Right lobe of liver (tissue), 6 donors: Measurements from ENCODE around the gene CHRND. TPM values are rescaled to one million over a fixed set of nuclear protein-coding genes. Genes with fewer than 3 reads are reported as not detected.

Experiments
- ATAC-seq, 4 donors: fragments of 200-7000 bp; cut with Tn5 transposase; one replicate each; pipeline ENCODE4 v1.9.1; 2020; ENCODE audit warnings: mild to moderate bottlenecking in 4 of 4, moderate library complexity in 4 of 4
- DNase-seq, 3 donors: peaks; one replicate each; pipeline ENCODE4 v3.0.0-alpha.2; 2020
- H3K27ac ChIP-seq, 3 donors: fragments of 200-600 bp; one replicate each; pipeline ENCODE4 v1.8.0; 2022
- H3K27me3 ChIP-seq, 2 donors: fragments of 200-600 bp; one replicate each; pipeline ENCODE4 v1.8.0; 2022
- H3K36me3 ChIP-seq, 4 donors: fragments of 200-600 bp; sonication (generic) in 1 of 4; one replicate each; pipeline versions ENCODE4 v1.5.1 to v1.8.0; 2017 to 2022; ENCODE audit warnings: control low read depth in 1 of 4
- H3K4me1 ChIP-seq, 4 donors: fragments of 200-600 bp; sonication (generic) in 1 of 4; one replicate each; pipeline versions ENCODE4 v1.5.1 to v1.8.0; 2017 to 2022; ENCODE audit warnings: control low read depth in 1 of 4
- H3K4me3 ChIP-seq, 3 donors: fragments of 200-600 bp; one replicate each; pipeline ENCODE4 v1.8.0; 2022
- H3K9me3 ChIP-seq, 4 donors: fragments of 200-600 bp; sonication (generic) in 1 of 4; one replicate each; pipeline versions ENCODE4 v1.5.1 to v1.8.0; 2017 to 2022; ENCODE audit warnings: control low read depth in 1 of 4
- POLR2A ChIP-seq: fragments of 450-650 bp; IDR thresholded peaks from one replicate; pipeline ENCODE4 v1.6.1; 2017; ENCODE audit warnings: antibody characterized with exemption, mild to moderate bottlenecking
- WGBS: methylation state at CpG from one replicate; pipeline ENCODE4 v1.1.6; 2018; ENCODE audit warnings: low coverage, low lambda C conversion rate; ENCODE audit not compliant: insufficient coverage; ENCODE audit errors: missing lambda C conversion rate; 5-methylcytosine and 5-hydroxymethylcytosine counted together
- intact Hi-C, 2 donors: fragments of 100-400 bp; cut with DNase I; formaldehyde crosslinking; loops; one replicate each; pipeline versions ENCODE4 v1.11.2 to v1.14.1; 2022
- total RNA-seq, 6 experiments: library from RNA; depleted of rRNA in 2 of 6; stranded (reverse); fragments of >200 nt in 2 of 6; fragmentation: NEBNext Ultra II Directional in 3 of 6; extraction: Animal tissue kit (Norgen Biotek cat#: 25700) in 3 of 6; gene quantifications; one replicate each; pipeline versions ENCODE4 v1.1.0 to v1.2.4, GENCODE V29; 2016 to 2023
- TF ChIP-seq, protein P1 (sequence below), 4 donors: fragments of 200-600 bp in 3 of 4; fragments of 450-650 bp in 1 of 4; IDR thresholded peaks; one replicate each; pipeline versions ENCODE4 v1.5.1 to v1.8.0; 2016 to 2022; ENCODE audit warnings: antibody characterized with exemption in 4 of 4, mild to moderate bottlenecking in 2 of 4
- donor health status: DM: no; HTN: yes; CAD: no.
- donor health status: DM: no; HTN: no; CAD: no.
- donor health status: DM: no; HTN: no; CAD: no.
- donor health status: DM: no; HTN: yes; CAD: no.
- donor health status: DM: no; HTN: yes; CAD: no.

The CHRND gene
- total RNA-seq, 6 experiments from 2014 or later: not detected

DNA sequence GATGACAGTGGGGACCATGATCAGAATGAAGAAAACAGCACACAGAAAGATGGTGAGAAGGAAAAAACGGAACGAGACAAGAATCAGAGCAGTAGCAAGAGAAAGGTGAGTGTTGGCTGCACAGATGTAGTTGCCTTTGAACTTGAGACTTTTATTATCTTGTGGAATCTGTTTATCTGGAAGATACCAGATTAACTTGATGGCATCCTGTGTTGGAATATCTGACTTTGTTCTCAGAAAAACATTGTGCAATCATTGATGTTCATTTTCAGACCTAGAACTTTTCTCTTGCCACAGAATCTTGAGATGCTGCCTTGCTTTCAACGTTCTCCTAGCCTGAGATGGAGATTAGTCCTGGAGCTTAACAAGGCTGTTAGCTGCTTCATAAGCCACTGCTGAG lies 30.5 kb downstream of the CHRND start:
- H3K4me3 ChIP-seq: no peak overlapping the region
- H3K9me3 ChIP-seq: no peaks in the 10 kb centered on the region
- H3K36me3 ChIP-seq: peaks cover 4 to 40% (median 17%) of the 10 kb centered on the region in 4 donors
- H3K27me3 ChIP-seq: no peaks in the 10 kb centered on the region
- DNase-seq (no peak), ATAC-seq (peak in 1 of 4 donors; percentile 70)
- peak overlapping the region in 1 of 3 donors; percentile 42 for H3K27ac ChIP-seq
- peaks cover 0 to 32% (median 0%) of the 10 kb centered on the region in 4 donors for H3K4me1 ChIP-seq
- intact Hi-C loops: no loop called here
- no peak for TF ChIP-seq POLR2A
- TF ChIP-seq, protein P1, sequence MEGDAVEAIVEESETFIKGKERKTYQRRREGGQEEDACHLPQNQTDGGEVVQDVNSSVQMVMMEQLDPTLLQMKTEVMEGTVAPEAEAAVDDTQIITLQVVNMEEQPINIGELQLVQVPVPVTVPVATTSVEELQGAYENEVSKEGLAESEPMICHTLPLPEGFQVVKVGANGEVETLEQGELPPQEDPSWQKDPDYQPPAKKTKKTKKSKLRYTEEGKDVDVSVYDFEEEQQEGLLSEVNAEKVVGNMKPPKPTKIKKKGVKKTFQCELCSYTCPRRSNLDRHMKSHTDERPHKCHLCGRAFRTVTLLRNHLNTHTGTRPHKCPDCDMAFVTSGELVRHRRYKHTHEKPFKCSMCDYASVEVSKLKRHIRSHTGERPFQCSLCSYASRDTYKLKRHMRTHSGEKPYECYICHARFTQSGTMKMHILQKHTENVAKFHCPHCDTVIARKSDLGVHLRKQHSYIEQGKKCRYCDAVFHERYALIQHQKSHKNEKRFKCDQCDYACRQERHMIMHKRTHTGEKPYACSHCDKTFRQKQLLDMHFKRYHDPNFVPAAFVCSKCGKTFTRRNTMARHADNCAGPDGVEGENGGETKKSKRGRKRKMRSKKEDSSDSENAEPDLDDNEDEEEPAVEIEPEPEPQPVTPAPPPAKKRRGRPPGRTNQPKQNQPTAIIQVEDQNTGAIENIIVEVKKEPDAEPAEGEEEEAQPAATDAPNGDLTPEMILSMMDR (IDR thresholded peaks at IDR 0.05): no peak
- 69% methylated on average over 3 of the region's 3 CpGs for WGBS

DNA sequence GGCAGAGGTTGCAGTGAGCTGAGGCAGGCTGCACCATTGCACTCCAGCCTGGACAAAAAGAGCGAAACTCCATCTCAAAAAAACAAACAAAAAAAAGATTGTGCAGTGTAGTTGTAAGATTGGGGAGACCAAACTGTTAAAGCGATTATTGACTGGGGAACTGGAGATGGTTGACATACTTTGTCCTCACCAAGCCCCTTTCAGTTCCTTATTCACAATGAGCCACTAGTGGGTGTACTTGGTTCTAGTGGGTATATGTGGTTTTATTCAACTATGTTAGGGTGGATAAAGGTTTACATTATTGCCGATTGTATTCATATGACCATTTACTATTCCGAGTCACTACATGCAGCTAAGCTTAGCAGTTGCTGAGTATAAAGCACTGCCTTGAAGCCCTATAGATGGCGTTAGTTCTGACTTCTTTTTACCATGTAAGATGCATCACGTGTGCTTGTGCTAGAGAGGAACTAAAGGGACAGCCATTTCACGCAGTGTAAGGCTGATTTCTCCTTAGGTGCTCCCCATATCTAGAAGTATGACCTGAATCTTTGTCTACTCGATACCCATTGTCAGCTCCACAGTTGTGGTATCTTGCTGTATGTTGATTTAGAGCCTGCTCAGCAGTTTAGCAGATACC lies 36.7 kb downstream of the CHRND start:
- H3K9me3 ChIP-seq: no peaks in the 10 kb centered on the region
- no peaks in the 10 kb centered on the region for H3K4me1 ChIP-seq
- intact Hi-C loops: no loop called here
- no peak overlapping the region for H3K4me3 ChIP-seq
- 75% methylated on average over 4 of the region's 8 CpGs for WGBS
- ATAC-seq (peak in 1 of 4 donors; percentile 23), DNase-seq (no peak)
- no peak for TF ChIP-seq POLR2A
- TF ChIP-seq, protein P1 (IDR thresholded peaks at IDR 0.05): no peak
- no peaks in the 10 kb centered on the region for H3K27me3 ChIP-seq
- H3K36me3 ChIP-seq: peaks cover 5 to 87% (median 38%) of the 10 kb centered on the region in 4 donors
- no peak overlapping the region for H3K27ac ChIP-seq

DNA sequence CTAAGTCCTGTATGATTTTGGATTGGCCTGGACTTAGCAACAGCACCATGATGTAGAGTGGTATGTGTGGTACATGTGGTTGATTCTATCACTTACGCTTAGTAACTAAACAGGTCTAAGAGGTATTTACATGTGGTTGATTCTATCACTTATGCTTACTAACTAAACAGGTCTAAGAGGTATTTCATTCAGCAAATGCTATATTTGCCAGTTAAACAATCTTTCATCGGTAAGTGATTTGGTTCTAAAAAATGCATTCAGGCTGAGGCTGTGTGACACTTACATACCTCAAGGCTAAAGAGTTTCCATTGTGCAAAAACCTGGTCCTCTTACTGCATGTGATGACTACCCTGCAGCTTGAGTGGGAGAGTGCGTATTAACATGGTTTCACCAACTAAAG lies 37.6 kb downstream of the CHRND start:
- H3K36me3 ChIP-seq: peaks cover 0 to 87% (median 40%) of the 10 kb centered on the region in 4 donors
- WGBS: 33% methylated on average over 3 of the region's 3 CpGs

DNA sequence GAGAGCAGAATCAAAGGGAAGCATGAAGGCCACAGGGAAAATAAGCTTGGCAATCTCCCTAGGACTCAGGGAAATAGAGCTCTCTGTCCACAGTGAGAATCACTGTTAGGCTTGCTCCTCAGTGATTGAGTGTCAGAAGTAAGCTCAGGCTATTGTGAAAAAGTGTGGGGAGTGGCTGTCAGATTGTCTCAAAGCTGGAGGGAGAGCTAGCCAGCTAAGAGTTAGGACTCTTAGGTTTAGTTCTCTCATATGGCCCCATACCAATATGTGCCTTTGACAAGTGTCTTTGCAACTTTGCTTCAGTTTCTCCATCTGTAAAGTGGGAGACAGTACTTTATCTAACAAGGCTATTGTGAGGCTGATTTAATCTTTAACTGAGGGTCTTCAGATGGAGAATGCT lies 41.8 kb downstream of the CHRND start:
- DNase-seq: no peak
- H3K4me1 ChIP-seq: peaks cover 0 to 24% (median 8%) of the 10 kb centered on the region in 4 donors

More for the DNA sequence above, 37.6 kb downstream of the CHRND start:
- TF ChIP-seq, protein P1 (IDR thresholded peaks at IDR 0.05): no peak
- no peak for TF ChIP-seq POLR2A
- no peaks in the 10 kb centered on the region for H3K4me1 ChIP-seq
- DNase-seq (no peak), ATAC-seq (no peak)
- H3K9me3 ChIP-seq: no peaks in the 10 kb centered on the region
- no peak overlapping the region for H3K27ac ChIP-seq
- no peak overlapping the region for H3K4me3 ChIP-seq
- H3K27me3 ChIP-seq: no peaks in the 10 kb centered on the region
- intact Hi-C loops: no loop called here

More for the DNA sequence above, 41.8 kb downstream of the CHRND start:
- no peak for ATAC-seq
- Histone ChIP-seq H3K27me3 (no peaks in the 10 kb centered on the region), H3K36me3 (peaks cover 7 to 72% (median 40%) of the 10 kb centered on the region in 4 donors), H3K27ac (no peak overlapping the region), H3K9me3 (no peaks in the 10 kb centered on the region), H3K4me3 (no peak overlapping the region)
- TF ChIP-seq POLR2A: no peak
- TF ChIP-seq, protein P1 (IDR thresholded peaks at IDR 0.05): no peak
- intact Hi-C loops: no loop called here
